ENCODE data around the gene CDH24.

CDH24 gene

GRCh38 chr14:23033251-23033727, 24.0 kb downstream of the CDH24 start:
- peak overlapping the region; percentile 95 for H3K4me3 ChIP-seq (ENCODE audit: low read length)
- TF ChIP-seq CTCF (IDR thresholded peaks at IDR 0.05; ENCODE audit: insufficient read depth, low read depth, low read length, missing control alignments) = no peak
- DNase-seq (ENCODE audit: low read depth) = no peak

- TF ChIP-seq CTCF (IDR thresholded peaks at IDR 0.05; ENCODE audit: insufficient read depth, low read depth, low read length, missing control alignments) = no peak
- no peak overlapping the region for H3K4me3 ChIP-seq (ENCODE audit: low read length)
- DNase-seq (ENCODE audit: low read depth) = peak; percentile 59
Measured at GRCh38 chr14:23030936-23031335, 26.4 kb downstream of the CDH24 start.

GRCh38 chr14:23028799-23029198, 28.5 kb downstream of the CDH24 start:
- TF ChIP-seq CTCF (IDR thresholded peaks at IDR 0.05; ENCODE audit: insufficient read depth, low read depth, low read length, missing control alignments) = no peak
- DNase-seq (ENCODE audit: low read depth) = no peak
- H3K4me3 ChIP-seq (ENCODE audit: low read length) = no peak overlapping the region

- no peak for TF ChIP-seq CTCF (IDR thresholded peaks at IDR 0.05; ENCODE audit: insufficient read depth, low read depth, low read length, missing control alignments)
- DNase-seq (ENCODE audit: low read depth) = no peak
- H3K4me3 ChIP-seq (ENCODE audit: low read length) = no peak overlapping the region
Measured at GRCh38 chr14:23025151-23025814, 32.0 kb downstream of the CDH24 start.

GRCh38 chr14:23024612-23025075, 32.7 kb downstream of the CDH24 start:
- DNase-seq (ENCODE audit: low read depth) = no peak
- TF ChIP-seq CTCF (IDR thresholded peaks at IDR 0.05; ENCODE audit: insufficient read depth, low read depth, low read length, missing control alignments) = no peak
- H3K4me3 ChIP-seq (ENCODE audit: low read length) = no peak overlapping the region

GRCh38 chr14:23023795-23024152, 33.5 kb downstream of the CDH24 start:
- no peak overlapping the region for H3K4me3 ChIP-seq (ENCODE audit: low read length)
- DNase-seq (ENCODE audit: low read depth) = no peak
- no peak for TF ChIP-seq CTCF (IDR thresholded peaks at IDR 0.05; ENCODE audit: insufficient read depth, low read depth, low read length, missing control alignments)
